ENCODE measurements around the gene ADGRG3.

The ADGRG3 gene

DNA sequence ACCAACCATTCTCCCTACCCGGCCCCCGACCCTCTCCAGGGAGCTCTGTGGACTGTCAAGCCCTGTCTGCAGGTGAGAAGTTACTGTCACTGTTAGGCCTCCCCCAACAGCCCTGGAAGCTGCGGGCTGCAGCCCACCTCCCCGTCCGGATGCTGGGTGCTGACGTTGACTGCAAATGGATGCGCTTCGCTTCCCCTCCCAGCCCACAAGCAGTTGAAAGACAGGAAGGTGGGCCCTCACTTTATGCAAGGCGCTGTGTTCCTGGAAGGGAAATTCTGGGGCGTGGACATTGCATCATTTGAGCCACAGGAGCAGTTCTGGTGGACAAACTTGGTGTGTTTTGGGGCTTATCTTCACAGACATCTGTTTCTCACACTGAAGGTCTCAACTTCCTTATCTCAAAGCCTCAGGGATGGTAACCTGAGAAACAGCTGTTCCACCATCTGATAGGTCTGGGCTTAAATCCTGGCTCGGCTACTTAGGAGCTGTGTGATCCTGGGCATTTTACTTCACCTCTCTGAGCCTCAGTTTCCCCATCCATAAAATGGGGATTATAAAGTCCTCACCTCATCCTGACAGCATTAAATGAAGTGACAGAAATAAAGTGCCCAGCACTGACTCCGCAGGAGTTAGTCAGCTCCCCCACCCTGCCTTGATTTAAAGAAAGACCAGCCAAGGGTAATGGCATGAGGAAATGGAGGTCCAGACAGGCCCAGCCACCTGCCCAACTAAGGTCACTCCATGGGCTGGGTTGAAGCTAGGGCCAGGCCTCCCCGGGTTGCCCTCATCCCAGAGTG is 21.9 kb downstream of the ADGRG3 start:
- H3K4me3 ChIP-seq (ENCODE audit: low read depth, low read length), result no peak overlapping the region
- TF ChIP-seq, protein P1, sequence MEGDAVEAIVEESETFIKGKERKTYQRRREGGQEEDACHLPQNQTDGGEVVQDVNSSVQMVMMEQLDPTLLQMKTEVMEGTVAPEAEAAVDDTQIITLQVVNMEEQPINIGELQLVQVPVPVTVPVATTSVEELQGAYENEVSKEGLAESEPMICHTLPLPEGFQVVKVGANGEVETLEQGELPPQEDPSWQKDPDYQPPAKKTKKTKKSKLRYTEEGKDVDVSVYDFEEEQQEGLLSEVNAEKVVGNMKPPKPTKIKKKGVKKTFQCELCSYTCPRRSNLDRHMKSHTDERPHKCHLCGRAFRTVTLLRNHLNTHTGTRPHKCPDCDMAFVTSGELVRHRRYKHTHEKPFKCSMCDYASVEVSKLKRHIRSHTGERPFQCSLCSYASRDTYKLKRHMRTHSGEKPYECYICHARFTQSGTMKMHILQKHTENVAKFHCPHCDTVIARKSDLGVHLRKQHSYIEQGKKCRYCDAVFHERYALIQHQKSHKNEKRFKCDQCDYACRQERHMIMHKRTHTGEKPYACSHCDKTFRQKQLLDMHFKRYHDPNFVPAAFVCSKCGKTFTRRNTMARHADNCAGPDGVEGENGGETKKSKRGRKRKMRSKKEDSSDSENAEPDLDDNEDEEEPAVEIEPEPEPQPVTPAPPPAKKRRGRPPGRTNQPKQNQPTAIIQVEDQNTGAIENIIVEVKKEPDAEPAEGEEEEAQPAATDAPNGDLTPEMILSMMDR (conservative IDR thresholded peaks at IDR 0.05; ENCODE audit: low read depth, low read length), result no peak
- peak; percentile 31 for DNase-seq (ENCODE audit: low read depth)

DNA sequence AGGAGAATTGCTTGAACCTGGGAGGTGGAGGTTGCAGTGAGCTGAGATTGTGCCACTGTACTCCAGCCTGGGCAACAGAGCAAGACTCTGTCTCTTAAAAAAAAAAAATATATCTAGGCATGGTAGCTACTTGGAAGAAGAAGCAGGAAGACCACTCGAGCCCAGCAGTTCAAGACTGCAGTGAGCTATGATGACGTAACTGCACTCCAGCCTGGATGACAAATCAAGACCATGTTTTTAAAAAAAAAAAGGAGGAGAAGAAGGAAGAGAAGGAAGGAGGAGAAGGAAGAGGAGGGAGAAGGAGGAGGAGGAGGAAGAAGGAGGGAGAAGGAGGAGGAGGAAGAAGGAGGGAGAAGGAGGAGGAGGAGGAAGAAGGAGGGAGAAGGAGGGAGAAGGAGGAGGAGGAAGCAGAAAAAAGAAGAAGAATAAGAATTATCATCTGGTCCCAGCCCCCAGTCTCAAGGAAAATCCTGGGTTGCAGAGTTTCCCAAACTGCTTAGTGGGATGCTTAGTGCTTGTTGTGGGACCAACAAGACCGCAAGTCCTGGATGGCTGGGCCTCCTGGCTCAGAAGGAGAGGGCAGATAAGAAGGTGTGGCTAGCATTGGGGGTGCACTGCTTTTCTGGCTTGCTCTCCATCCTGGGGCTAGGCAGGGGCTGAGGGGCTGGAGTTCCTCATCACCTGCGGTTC is 22.8 kb downstream of the ADGRG3 start:
- DNase-seq (ENCODE audit: low read depth), result no peak
- H3K4me3 ChIP-seq (ENCODE audit: low read depth, low read length), result no peak overlapping the region
- TF ChIP-seq, protein P1 (conservative IDR thresholded peaks at IDR 0.05; ENCODE audit: low read depth, low read length), result no peak

DNA sequence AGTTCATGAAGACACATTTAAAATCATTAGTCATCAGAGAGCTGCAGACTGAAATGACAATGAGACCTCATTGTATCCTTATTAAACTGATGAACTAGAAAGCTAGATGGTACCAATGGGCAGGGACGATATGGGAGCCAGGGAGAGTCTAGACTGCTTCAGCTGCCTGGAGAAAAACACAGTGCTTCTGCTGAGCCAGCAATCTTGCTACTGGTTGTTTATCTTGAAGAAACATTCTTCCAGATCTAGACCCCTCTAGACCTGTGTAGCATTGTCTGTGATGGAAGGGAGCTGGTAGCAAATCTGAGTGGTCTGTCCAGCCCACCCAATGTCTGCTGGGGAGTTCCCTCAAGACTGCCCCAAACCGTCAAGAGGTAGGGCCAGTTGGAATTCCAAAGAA is 24.5 kb downstream of the ADGRG3 start:
- DNase-seq (ENCODE audit: low read depth), result no peak
- TF ChIP-seq, protein P1 (conservative IDR thresholded peaks at IDR 0.05; ENCODE audit: low read depth, low read length), result no peak
- H3K4me3 ChIP-seq (ENCODE audit: low read depth, low read length), result no peak overlapping the region

DNA sequence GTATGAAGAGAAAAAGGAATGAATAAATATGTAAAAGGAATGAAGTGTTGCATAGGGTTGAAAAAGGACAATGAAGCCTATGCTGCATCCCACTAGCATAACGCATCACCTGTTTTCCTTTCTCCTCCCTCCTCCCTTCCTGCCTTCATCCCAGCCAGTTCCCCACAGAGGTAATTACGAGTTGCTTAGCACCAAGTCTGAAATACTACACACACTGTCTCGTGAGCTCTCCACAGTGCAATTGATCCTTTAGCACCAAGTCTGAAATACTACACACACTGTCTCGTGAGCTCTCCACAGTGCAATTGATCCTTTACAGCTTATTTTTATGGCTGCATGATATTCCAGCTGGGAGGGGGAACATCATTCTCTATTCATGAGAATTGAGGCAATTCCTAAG is 25.4 kb downstream of the ADGRG3 start:
- TF ChIP-seq, protein P1 (conservative IDR thresholded peaks at IDR 0.05; ENCODE audit: low read depth, low read length), result no peak
- no peak overlapping the region for H3K4me3 ChIP-seq (ENCODE audit: low read depth, low read length)
- no peak for DNase-seq (ENCODE audit: low read depth)

DNA sequence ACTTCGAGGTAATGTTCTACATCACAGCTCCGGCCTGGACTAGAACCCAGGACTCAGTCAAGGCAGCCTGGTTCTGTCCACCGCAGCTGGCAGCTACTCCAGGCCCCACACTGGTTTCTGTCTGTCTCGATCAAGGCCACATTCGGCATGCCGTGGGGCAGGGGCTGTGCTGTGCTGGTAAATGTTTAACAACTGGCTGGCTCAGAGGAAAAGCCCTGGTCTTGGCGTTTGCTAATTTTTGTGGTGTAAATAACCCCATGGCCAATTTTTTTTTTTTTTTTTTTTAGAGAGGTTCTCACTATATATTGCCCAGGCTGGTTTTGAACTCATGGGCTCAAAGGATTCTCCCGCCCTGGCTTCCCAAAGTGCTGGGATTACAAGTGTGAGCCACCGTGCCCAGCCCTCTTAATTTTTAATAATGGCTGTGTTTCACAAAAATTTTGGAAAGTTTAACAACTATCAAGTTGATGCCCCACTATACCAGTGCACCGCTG is 26.2 kb downstream of the ADGRG3 start:
- TF ChIP-seq, protein P1 (conservative IDR thresholded peaks at IDR 0.05; ENCODE audit: low read depth, low read length), result no peak
- H3K4me3 ChIP-seq (ENCODE audit: low read depth, low read length), result no peak overlapping the region
- no peak for DNase-seq (ENCODE audit: low read depth)

DNA sequence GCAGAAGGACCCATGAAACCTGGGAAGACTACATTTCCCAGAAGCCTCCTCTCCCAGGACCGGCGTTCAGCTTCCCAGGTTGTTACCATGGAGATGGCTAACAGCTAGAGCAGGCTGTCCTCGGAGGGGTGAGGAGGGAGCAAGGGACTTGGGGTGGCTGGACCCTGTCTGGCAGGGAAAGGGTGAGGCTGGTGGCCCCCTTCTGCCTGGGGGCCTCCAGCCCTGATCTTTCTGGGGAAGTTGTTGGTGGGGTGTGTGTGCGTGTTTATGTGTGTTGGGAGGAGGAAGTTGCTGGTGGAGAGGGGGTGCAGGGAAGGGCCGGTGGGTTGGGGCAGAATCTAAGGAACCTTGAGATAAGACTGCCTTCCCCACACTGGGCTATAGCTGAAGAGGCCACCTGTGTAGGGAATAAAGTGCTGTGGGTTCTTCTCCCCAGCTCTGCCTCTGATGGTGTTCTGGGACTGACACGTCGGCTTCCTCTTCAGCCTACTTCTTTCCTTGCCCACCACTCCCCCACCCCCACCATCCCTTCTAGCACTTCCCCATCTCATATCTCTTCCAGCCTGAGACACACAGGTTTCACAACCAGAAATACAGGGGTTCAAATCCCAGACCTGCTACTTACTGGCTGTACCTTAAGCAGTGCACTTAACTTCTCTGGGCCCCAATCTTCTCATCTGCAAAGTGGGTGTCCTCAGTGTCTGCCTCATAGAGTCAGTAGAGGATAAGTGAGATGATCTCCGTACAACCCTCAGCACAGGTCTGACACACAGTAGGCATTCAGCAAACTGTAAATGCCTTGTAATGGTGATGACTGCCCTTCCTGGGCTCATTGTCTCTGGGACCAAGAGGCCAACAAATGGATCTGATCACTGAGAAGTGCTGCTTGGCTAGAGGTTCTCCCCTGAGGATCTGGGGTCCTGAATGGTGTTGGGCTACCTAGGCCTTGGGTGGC is 26.9 kb downstream of the ADGRG3 start, which contains the start of gene DRC7:
Gene DRC7 (plus strand): TSS at position 82 of the 955 bp plus-strand sequence. CDS start 3,144 bp downstream, outside the sequence.
- TF ChIP-seq, protein P1 (conservative IDR thresholded peaks at IDR 0.05; ENCODE audit: low read depth, low read length), result no peak
- DNase-seq (ENCODE audit: low read depth), result peak; percentile 69
- peak within 1 kb of the TSS; percentile 54 for H3K4me3 ChIP-seq (ENCODE audit: low read depth, low read length)
